GM21515 (cell line): Measurements from ENCODE around the gene PEMT.
"Not testable (repeated sequence)": the region's sequence is repeated elsewhere in the genome, so short reads cannot be mapped to it uniquely, and the experiment has no call there.

Experiments used
- ATAC-seq: cut with Tn5 transposase; IDR thresholded peaks from one replicate; pipeline ENCODE4 v1.9.1; 2021; ENCODE audit not compliant: unreplicated experiment

Gene PEMT

DNA sequence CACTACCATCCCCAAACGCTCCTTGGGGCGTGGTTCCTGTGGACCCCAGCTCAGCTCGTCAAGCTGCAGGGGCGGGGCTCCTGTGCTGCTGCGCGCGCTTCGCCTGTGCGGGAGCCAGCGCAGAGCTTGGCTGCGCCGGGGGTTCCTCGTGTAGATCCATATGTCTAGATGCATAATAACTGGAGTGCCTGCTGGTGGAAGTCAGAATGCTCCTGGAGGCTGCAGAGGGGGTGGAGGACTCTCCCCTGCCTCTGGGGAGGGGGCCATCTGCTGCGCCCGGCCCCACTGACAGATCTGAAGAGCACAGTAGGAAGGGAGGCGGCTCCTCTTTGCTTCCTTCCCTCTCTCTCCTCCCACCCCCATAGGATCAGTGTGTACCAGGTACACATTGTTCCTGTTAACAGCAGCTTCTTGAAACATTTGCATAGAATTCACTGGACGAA, 99.9 kb downstream of the PEMT start:
- ATAC-seq: no peak

DNA sequence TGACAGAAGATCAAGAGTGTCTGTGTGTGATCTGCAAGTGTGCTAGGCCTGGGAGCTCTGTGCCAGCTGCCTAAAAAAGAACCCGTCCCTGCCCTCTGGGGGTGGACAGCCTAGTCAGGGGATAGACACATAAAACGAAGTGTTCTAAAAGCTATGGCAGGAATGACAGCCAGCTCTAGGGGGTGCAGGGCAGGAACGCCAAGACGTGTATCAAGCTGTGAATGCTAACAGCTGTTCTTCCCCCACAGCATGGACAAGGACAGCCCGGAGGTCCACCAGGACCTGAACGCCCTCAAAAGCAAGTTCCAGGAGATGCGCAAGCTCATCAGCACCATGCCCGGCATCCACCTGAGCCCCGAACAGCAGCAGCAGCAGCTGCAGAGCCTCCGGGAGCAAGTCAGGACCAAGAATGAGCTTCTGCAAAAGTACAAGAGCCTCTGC, 100.5 kb downstream of the PEMT start:
- no peak for ATAC-seq

DNA sequence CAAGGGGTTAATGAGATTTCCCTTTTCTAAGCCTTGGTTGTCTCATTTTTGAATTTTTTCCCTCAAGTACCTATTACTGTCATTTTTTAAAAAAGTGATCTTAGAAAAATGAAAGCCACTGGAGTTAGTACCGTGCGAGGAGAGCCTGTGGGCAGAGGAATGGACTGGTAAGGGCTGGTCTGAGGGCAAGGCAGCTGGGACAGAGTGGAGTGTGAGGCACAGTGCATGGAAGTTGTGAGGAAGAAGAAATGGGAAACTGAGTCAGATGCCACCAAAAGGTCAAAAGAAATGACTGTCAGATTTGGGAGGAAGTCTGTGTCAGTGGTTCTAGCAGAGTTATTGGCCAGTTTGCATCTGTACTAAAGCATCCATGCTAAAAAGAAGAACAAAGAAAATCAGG, 103.5 kb downstream of the PEMT start:
- no peak for ATAC-seq

DNA sequence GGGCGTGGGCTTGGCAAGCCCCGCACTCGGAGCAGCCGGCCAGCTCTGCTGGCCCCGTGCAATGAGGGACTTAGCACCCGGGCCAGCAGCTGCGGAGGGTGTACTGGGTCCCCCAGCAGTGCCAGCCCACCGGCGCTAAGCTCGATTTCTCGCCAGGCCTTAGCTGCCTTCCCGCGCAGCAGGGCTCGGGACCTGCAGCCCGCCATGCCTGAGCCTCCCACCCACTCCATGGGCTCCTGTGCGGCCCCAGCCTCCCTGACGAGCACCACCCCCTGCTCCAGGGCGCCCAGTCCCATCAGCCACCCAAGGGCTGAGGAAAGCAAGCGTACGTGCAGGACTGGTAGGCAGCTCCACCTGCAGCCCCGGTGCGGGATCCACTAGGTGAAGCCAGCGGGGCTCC, 105.1 kb downstream of the PEMT start:
- ATAC-seq: not testable (repeated sequence)

DNA sequence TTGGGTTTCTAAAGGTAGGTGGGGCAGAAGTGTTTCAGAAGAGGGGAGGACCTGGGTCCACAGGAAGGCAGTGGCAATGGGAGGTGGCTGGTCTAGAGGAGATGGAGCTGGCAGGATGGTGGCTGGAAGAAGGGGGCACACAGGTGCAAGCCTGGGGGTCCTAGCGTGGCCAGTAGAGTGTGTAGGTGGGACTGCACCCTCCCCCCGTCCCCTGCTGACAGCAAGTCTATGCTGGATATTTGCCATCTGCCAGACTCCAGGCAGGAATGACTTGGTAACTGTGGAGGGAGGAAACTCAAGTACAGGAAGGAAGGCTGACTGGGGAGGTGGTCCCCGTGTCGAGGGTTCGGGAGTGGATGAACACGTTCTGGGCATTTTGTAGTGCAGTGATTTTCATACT, 106.1 kb downstream of the PEMT start:
- no peak for ATAC-seq

DNA sequence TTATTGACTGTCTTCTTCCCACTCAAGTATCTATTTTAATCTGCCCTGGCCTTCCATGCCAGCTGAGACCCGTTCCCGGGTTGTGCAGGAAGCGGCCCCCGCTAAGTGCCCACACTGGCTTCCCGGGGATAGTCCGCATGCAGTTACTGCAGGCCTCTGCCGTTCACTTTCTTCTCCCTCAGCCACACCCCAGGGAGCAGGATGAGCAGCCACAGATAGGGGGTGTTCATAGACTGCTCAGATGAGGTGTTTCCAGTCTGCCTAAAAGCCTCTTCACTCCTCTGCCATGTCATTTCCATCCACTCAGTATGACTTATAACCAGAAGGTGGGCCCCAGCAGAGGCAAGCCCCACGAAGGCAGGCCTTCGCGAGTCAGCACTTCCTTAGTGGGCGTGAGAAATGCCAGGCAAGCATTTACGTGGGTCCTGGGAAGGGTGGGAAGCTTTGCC, 107.0 kb downstream of the PEMT start:
- no peak for ATAC-seq

DNA sequence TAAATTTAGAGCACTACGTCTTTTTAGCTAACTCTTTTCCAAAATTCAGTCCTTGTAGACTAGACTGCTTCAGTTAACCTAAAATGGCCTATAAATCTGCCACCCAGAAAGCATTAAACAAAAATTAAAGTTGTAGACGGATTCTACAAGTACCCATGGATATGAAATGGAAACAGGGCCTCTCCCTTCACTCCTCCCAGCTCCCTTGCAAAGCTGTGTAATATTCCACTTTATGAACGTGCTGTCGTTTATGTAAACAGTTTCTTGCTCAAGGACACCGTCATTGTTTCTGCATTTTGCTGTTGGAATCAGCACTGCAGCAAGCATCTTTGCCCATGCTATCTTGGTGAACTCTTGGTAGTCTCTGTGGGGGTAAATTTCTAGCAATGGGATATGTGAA, 109.6 kb downstream of the PEMT start:
- no peak for ATAC-seq

DNA sequence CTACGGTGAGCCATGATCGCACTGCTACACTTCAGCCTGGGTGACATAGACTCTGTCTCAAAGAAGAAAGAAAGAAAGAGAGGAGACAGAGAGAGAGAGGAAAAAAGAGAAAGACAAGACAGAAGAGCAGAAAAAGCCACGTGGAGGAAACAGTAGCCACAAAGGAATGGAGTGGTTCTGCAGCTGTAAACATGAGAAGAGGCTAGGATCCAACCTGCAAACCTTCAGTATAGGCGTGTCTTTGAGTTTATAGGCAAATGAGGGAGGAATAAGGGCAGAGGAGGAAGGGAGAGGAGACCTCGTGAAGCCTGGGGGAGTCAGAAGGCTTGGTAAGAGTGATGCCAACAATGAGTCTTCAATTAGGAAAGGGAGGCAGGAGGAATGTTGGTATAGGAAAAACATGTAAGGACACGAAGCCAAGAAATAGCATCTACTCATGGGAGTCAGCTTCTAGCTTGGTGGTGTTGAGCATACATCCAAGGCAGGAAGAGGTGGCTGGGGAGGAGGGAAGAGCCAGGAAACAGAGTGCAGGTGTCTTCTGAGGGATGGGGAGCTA, 110.8 kb downstream of the PEMT start:
- ATAC-seq: no peak

DNA sequence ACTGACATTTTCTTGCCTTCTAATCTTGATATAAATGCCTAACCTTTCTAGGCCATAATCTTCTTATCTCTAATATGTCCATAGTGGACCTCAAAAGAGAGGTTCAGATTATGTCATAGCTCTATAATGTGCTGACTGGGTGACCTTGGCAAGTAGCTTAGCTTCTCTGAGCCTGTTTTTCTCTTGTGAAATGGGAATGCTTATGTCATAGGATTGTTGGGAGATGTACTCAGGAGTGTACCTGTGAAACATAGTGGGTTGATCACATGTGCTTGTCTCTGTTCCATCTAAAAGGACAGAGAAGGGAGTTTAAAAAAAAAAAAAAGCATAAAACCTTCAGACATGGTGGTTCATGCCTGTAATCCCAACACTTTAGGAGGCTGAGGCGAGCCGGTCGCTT, 112.3 kb downstream of the PEMT start:
- ATAC-seq: no peak

DNA sequence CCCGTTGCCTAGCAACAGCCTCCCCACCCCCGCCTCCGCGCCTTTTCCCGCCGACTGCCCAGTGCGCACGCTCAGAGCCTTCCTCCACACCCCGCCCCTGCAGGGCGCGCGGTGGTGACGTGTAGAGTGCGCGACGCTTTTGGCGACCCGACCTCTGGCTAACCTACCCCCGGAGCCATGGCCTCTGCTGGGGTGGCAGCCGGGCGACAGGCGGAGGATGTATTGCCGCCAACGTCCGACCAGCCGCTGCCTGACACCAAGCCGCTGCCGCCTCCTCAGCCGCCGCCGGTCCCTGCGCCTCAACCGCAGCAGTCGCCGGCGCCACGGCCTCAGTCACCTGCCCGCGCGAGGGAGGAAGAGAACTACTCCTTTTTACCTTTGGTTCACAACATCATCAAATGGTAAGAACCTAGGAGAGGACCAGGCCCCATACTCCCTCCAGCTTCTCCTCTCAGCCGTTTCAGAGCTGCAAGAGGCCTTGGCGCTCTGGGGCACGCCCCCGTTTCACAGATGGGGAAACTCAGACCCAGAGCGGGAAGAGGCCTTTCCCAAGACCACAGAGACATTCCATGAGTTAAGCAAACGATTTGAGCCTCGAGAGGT, 114.5 kb downstream of the PEMT start, which contains the start of gene MED9:
Gene MED9 (plus strand): TSS at position 136 of the 603 bp plus-strand sequence. CDS start 42 bp downstream, at position 178.
- peak; percentile 71 for ATAC-seq

DNA sequence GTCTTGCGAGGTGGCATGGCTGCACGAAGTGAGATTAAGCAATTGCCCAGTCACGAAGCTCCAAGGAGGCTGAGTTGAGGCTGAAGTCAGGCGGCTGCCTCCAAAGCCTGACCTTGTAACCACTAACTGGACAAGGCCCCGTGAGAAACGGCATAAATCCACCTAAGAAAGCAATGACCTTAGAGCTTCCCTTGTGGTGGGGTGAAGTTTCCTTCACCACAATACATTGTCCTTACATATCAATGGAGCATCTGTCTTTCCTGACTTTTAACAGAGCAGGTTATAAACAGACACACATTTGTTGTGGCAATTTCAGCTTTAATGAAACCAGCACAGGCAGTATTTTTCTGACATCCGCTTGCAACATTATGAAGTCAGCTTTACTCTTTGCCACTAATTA, 117.2 kb downstream of the PEMT start:
- no peak for ATAC-seq

DNA sequence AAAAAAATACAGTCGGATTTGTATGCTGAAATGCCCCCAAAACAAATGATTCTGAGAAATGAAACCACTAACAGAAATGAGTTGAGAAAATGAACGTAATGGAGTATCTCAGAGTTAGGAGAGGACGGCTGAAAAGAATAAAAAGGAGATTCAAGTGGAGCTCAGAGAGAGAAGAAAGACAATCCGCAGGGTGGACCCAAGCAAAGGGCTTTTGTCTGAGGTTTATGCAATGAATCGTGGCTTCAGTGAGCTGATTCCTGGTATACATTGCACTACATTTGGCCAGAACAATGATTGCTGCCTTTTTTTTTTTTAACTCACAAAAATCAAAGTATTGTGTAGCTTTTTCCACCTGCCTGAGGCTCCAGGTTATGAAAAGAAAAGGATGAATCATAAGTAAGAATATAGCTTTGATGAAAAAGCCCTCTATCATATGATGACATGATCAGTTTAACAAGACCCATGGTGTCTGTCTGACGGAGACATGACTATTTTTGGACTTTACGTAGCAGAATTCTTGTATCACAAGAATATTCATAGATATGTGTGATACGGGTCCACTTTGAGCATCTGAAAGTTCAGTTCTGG, 119.1 kb downstream of the PEMT start:
- no peak for ATAC-seq

DNA sequence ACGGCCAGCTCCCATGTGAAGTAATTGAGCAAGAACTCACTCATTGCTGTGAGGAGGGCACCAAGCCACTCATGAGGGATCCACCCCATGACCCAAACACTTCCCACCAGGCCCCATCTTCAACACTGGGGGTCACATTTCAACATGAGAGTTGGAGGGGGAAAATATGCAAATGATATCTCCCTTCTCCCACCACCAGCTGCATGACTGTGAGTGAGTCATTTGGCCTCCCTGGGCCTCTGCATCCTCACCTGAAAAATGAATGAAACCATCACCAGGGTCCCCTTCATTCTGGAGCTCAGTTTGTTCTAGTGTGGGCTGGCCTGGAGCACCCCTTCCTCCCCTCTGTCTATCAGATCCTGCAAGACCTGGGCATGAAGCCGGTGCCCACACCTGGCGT, 121.5 kb downstream of the PEMT start:
- ATAC-seq: no peak

DNA sequence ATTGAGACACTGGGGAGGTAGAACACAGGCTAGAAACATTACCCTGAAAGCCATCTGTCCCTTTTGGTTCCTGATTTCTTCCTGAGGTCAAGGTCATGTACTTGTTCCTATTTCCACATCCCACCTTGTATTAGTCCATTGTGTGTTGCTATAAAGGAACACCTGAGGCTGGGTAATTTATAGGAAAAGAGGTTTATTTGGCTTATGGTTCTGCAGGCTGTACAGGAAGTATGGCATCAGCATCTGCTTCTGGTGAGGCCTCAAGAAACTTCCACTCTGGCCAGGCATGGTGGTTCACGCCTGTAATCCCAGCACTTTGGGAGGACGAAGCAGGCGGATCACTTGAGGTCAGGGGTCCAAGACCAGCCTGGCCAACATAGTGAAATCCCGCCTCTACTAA, 122.2 kb downstream of the PEMT start:
- no peak for ATAC-seq

DNA sequence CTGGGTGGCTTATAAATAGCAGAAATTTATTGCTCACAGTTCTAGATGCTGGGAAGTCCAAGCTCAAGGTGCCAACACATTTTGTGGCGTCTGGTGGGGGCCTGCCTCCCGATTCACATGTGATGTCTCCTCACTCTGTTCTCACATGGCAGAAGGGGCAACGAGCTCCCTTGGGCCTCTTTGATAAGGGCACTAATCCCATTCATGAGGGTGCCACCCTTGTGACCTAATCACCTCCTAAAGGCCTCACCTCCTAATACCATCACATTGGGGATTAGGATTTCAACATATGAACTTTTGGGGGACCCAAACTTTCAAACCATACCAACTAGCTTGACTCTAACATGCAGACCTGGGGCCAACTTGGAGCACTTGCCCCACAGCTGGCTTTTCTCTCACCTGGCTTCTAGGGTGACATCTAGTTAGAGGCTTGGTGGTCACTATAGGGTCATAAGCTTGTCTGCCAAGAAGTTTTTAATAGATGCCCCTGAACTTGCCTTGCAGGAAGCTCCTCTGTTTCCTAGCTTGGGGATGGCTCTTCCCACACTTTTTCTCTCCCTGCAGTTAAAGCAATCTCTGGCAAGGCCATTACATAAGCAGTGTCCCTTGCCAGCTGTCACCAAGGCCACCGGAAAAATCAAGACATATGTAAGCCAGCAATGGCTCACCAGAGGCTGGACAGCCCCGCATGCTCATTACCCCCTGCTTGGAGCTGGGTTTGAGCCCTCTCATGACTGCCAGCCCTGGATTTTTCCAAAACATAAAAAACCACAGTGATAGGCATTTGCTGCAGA, 123.1 kb downstream of the PEMT start:
- no peak for ATAC-seq

DNA sequence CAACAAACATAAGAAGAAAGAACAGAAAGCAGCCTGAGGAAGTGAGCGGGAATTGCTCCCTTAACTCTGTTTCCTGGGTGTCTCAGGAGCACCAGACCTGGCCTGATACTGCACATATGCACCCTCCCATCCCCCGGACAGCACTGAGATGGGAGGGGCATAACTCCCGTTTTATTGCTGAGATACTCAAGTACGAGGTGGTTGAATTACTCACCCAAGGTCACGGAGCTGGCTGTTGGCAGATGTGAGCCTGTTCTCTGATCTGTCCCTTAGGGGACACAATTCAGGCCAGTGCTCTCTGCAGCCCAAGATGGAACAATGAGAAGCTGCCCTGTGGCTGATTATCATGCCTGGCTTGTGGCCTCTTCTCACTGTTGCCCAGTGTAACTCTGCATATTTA, 123.8 kb downstream of the PEMT start:
- no peak for ATAC-seq

DNA sequence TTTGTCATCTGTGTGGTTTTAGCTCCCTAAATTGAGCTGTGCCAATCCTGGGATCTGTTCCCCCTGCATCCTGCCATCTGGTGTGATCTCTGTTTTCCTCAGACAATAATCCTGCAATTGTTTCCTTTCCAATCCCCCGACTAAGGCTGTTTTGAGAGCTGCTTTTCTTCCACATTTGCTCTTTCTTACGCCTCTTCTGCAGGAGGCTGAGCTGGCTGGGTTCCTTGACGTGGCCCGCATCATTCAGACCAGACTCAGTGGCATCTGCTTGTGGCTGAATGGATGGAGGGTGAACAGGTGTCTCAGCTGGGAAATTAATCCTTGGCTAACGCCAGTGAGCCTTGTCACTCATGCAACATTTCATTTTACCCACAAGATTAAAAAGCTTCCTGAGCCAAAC, 124.5 kb downstream of the PEMT start:
- ATAC-seq: no peak

DNA sequence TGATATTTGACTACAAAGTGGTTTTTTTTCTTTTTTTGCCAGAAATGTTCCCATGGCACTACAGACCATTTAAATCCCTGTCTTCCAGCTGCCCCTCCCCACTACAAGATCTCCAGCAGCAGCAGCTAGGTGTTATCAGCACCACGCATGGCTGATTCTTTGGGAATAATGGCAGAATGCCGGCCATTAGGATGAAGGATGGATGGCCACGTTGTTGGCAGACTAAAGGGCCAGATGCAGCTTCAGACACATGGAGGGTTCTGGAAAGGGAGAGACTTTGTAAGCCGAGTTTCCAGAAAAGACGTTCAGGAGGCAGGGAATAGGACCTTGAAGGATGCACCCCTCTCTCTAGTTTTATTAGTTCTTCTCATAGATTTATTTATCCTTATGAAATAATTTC, 125.0 kb downstream of the PEMT start:
- ATAC-seq: no peak

DNA sequence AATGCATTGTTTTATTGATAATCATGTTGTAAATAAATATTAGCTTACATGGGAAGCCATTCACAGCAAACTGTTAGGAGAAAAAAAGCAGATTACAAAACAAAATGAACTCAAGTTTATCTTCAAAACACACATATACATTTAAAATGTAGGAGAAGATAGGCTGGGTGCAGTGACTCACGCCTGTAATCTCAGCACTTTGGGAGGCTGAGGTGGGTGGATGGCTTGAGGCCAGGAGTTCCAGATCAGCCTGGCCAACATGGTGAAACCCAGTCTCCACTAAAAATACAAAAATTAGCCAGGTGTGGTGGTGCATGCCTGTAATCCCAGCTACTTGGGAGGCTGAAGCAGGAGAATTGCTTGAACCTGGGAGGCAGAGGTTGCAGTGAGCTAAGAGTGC, 125.6 kb downstream of the PEMT start:
- ATAC-seq: not testable (repeated sequence)

DNA sequence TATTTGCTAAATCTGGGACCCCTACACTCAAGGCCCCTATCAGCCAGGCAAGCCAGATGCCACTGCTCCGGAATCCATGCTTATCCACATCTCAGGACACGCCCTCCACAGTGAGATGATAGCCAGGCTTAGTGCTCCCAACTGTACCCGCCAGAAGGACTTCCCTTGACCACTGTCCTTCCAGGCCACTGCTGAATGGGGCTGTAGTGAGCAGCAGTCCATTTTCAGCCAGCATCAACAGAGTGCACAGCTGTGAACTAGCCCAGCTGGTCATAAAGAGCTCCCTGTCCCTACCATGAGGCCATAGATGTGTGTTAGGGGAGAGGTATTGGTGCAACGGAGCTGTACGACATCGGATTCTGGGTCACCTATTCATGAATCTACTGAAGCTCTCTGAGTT, 127.7 kb downstream of the PEMT start:
- no peak for ATAC-seq

DNA sequence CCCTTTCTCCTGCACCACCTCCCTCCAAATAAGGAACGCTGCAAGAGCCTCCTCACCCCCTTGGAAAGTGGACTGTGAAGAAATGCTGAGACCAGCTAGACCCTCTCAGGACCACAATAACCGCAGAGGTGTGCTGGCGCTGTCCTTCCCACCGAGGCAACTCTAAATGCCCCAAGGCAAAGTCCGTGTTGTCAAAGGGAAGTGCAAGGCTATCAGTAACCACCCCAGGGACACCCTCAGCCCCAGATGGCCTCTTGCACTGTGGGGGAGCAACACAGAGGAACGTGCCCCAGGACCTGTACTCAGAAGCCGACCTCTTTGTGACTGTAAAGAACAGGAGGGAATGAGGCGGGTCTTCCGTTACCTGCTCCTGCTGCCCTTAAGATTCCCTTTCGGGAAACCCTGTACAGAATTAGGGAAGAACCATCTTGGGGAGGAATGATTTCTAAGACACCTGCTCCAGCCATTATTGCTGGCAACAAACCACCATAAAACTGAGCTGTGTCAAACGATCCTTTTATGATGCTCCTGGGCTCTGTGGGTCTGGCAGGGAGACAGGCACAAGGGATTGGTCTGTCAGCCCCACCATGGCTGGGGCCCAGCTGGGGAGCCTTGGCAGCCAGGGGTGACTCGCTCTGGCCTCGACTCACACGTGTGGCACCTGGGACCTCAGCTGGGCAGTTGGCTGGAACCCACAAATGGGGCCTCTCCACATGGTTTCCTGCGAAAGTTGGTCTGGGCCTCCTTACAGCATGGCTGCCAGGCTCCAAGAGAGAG, 129.3 kb downstream of the PEMT start:
- ATAC-seq: no peak
